Measurements from ENCODE around the gene MMP10.

The MMP10 gene

GRCh38 chr11:102784380-102784779 lies 4.0 kb upstream of the MMP10 start:
- Histone ChIP-seq H3K4me3 (no peak overlapping the region), H3K36me3 (no peaks in the 10 kb centered on the region), H3K4me2 (no peak overlapping the region), H3K9ac (no peak overlapping the region), H4K20me1 (no peaks in the 10 kb centered on the region), H3K4me1 (no peaks in the 10 kb centered on the region), H3K9me3 (0 out of 2 replicates have a peak, but pooled peaks cover 4% of the 10 kb centered on the region), H3K27ac (no peak overlapping the region), H3K27me3 (no peaks in the 10 kb centered on the region)
- no peak for TF ChIP-seq Cebpa-rat (IDR thresholded peaks at IDR 0.05)

GRCh38 chr11:102783720-102784119 lies 3.3 kb upstream of the MMP10 start:
- no peak overlapping the region for H3K9ac ChIP-seq
- H3K9me3 ChIP-seq: 0 out of 2 replicates have a peak, but pooled peaks cover 4% of the 10 kb centered on the region
- no peak for TF ChIP-seq Cebpa-rat (IDR thresholded peaks at IDR 0.05)
- H3K4me2 ChIP-seq: no peak overlapping the region
- H4K20me1 ChIP-seq: no peaks in the 10 kb centered on the region
- H3K27ac ChIP-seq: no peak overlapping the region
- H3K27me3 ChIP-seq: no peaks in the 10 kb centered on the region
- no peaks in the 10 kb centered on the region for H3K36me3 ChIP-seq
- H3K4me3 ChIP-seq: no peak overlapping the region
- H3K4me1 ChIP-seq: no peaks in the 10 kb centered on the region

GRCh38 chr11:102783016-102783415 lies 2.6 kb upstream of the MMP10 start:
- no peaks in the 10 kb centered on the region for H3K4me1 ChIP-seq
- H4K20me1 ChIP-seq: no peaks in the 10 kb centered on the region
- no peak overlapping the region for H3K4me3 ChIP-seq
- no peak overlapping the region for H3K27ac ChIP-seq
- H3K36me3 ChIP-seq: no peaks in the 10 kb centered on the region
- TF ChIP-seq Cebpa-rat (IDR thresholded peaks at IDR 0.05): no peak
- H3K9me3 ChIP-seq: 0 out of 2 replicates have a peak, but pooled peaks cover 4% of the 10 kb centered on the region
- H3K9ac ChIP-seq: no peak overlapping the region
- no peak overlapping the region for H3K4me2 ChIP-seq
- no peaks in the 10 kb centered on the region for H3K27me3 ChIP-seq

GRCh38 chr11:102781676-102782075 lies 1.2 kb upstream of the MMP10 start:
- no peaks in the 10 kb centered on the region for H3K27me3 ChIP-seq
- 0 out of 2 replicates have a peak, but pooled peaks cover 4% of the 10 kb centered on the region for H3K9me3 ChIP-seq
- no peak overlapping the region for H3K4me3 ChIP-seq
- H4K20me1 ChIP-seq: no peaks in the 10 kb centered on the region
- no peak for TF ChIP-seq Cebpa-rat (IDR thresholded peaks at IDR 0.05)
- H3K9ac ChIP-seq: no peak overlapping the region
- no peaks in the 10 kb centered on the region for H3K4me1 ChIP-seq
- no peak overlapping the region for H3K4me2 ChIP-seq
- no peak overlapping the region for H3K27ac ChIP-seq
- no peaks in the 10 kb centered on the region for H3K36me3 ChIP-seq

GRCh38 chr11:102776454-102776853 lies 4.0 kb downstream of the MMP10 start:
- H3K9ac ChIP-seq: no peak overlapping the region
- H3K4me3 ChIP-seq: no peak overlapping the region
- H3K27me3 ChIP-seq: no peaks in the 10 kb centered on the region
- H3K27ac ChIP-seq: no peak overlapping the region
- no peaks in the 10 kb centered on the region for H4K20me1 ChIP-seq
- TF ChIP-seq Cebpa-rat (IDR thresholded peaks at IDR 0.05): no peak
- no peaks in the 10 kb centered on the region for H3K9me3 ChIP-seq
- H3K4me2 ChIP-seq: no peak overlapping the region
- no peaks in the 10 kb centered on the region for H3K36me3 ChIP-seq
- no peaks in the 10 kb centered on the region for H3K4me1 ChIP-seq

GRCh38 chr11:102773386-102773785 lies 7.0 kb downstream of the MMP10 start:
- TF ChIP-seq Cebpa-rat (IDR thresholded peaks at IDR 0.05): no peak
- Histone ChIP-seq H3K9ac (no peak overlapping the region), H3K4me2 (no peak overlapping the region), H3K4me3 (no peak overlapping the region), H3K9me3 (no peaks in the 10 kb centered on the region), H3K27ac (no peak overlapping the region), H4K20me1 (no peaks in the 10 kb centered on the region), H3K4me1 (no peaks in the 10 kb centered on the region), H3K27me3 (no peaks in the 10 kb centered on the region), H3K36me3 (no peaks in the 10 kb centered on the region)

GRCh38 chr11:102771351-102771750 lies 9.1 kb downstream of the MMP10 start:
- Histone ChIP-seq H3K4me1 (no peaks in the 10 kb centered on the region), H3K36me3 (no peaks in the 10 kb centered on the region), H3K27ac (no peak overlapping the region), H3K27me3 (no peaks in the 10 kb centered on the region), H3K4me2 (no peak overlapping the region), H3K9me3 (no peaks in the 10 kb centered on the region), H3K9ac (no peak overlapping the region), H4K20me1 (no peaks in the 10 kb centered on the region), H3K4me3 (no peak overlapping the region)
- TF ChIP-seq Cebpa-rat (IDR thresholded peaks at IDR 0.05): no peak

- no peak for TF ChIP-seq Cebpa-rat (IDR thresholded peaks at IDR 0.05)
- Histone ChIP-seq H4K20me1 (no peaks in the 10 kb centered on the region), H3K4me1 (no peaks in the 10 kb centered on the region), H3K9me3 (no peaks in the 10 kb centered on the region), H3K4me2 (no peak overlapping the region), H3K4me3 (no peak overlapping the region), H3K27ac (no peak overlapping the region), H3K36me3 (no peaks in the 10 kb centered on the region), H3K9ac (no peak overlapping the region), H3K27me3 (no peaks in the 10 kb centered on the region)
Measured at GRCh38 chr11:102770191-102770590, 10.2 kb downstream of the MMP10 start.

GRCh38 chr11:102767800-102768199 lies 12.6 kb downstream of the MMP10 start:
- no peak for TF ChIP-seq Cebpa-rat (IDR thresholded peaks at IDR 0.05)
- Histone ChIP-seq H3K27me3 (no peaks in the 10 kb centered on the region), H3K4me1 (no peaks in the 10 kb centered on the region)

GRCh38 chr11:102763440-102763839 lies 17.0 kb downstream of the MMP10 start:
- Histone ChIP-seq H4K20me1 (no peaks in the 10 kb centered on the region), H3K9me3 (no peaks in the 10 kb centered on the region), H3K4me3 (no peak overlapping the region), H3K9ac (no peak overlapping the region), H3K36me3 (no peaks in the 10 kb centered on the region), H3K27ac (no peak overlapping the region), H3K4me2 (no peak overlapping the region), H3K27me3 (no peaks in the 10 kb centered on the region), H3K4me1 (no peaks in the 10 kb centered on the region)
- no peak for TF ChIP-seq Cebpa-rat (IDR thresholded peaks at IDR 0.05)

More at GRCh38 chr11:102767800-102768199, 12.6 kb downstream of the MMP10 start:
- Histone ChIP-seq H3K36me3 (no peaks in the 10 kb centered on the region), H3K27ac (no peak overlapping the region), H3K4me2 (no peak overlapping the region), H3K4me3 (no peak overlapping the region), H3K9ac (no peak overlapping the region), H4K20me1 (no peaks in the 10 kb centered on the region), H3K9me3 (no peaks in the 10 kb centered on the region)

- H3K9me3 ChIP-seq: no peaks in the 10 kb centered on the region
- H3K4me2 ChIP-seq: no peak overlapping the region
- H3K27ac ChIP-seq: no peak overlapping the region
Measured at GRCh38 chr11:102762361-102762767, 18.1 kb downstream of the MMP10 start.

More at GRCh38 chr11:102762361-102762767, 18.1 kb downstream of the MMP10 start:
- Histone ChIP-seq H3K36me3 (no peaks in the 10 kb centered on the region), H3K4me1 (peaks cover 8% of the 10 kb centered on the region), H4K20me1 (no peaks in the 10 kb centered on the region), H3K9ac (no peak overlapping the region), H3K27me3 (no peaks in the 10 kb centered on the region), H3K4me3 (no peak overlapping the region)
- TF ChIP-seq Cebpa-rat (IDR thresholded peaks at IDR 0.05): no peak
